GM23338 (cell line): ENCODE results near the gene PFKFB3. TPM values are rescaled to one million over a fixed set of nuclear protein-coding genes. Genes with fewer than 3 reads are reported as not detected.

ENCODE experiments used
- ATAC-seq: fragments of 200-7000 bp; cut with Tn5 transposase; 3 replicates; pipeline ENCODE4 v1.9.1; 2020
- DNase-seq: peaks from one replicate; pipeline ENCODE4 v3.0.0-alpha.2; 2015; ENCODE audit warnings: low spot score
- H2AFZ ChIP-seq: fragments of 200-600 bp; sonication (generic); 2 replicates; pipeline ENCODE4 v1.8.0; 2016; ENCODE audit warnings: antibody characterized with exemption, mild to moderate bottlenecking, moderate library complexity
- H3F3A ChIP-seq: fragments of 200-600 bp; sonication (generic); replicated peaks from 2 replicates; pipeline ENCODE4 v1.8.0; 2017; ENCODE audit warnings: antibody characterized with exemption, mixed run types, low read depth
- H3K27ac ChIP-seq: fragments of 200-600 bp; sonication (generic); 2 replicates; pipeline ENCODE4 v1.6.1; 2016; ENCODE audit warnings: low read depth
- H3K27me3 ChIP-seq: fragments of 200-600 bp; sonication (generic); 2 replicates; pipeline ENCODE4 v1.8.0; 2016; ENCODE audit warnings: mild to moderate bottlenecking, mixed run types, moderate library complexity; ENCODE audit not compliant: insufficient read depth
- H3K36me3 ChIP-seq: fragments of 200-600 bp; sonication (generic); 2 replicates; pipeline ENCODE4 v1.8.0; 2016; ENCODE audit warnings: mild to moderate bottlenecking; ENCODE audit not compliant: insufficient read depth
- H3K4me1 ChIP-seq: fragments of 200-600 bp; sonication (generic); 2 replicates; pipeline ENCODE4 v1.8.0; 2016; ENCODE audit warnings: mild to moderate bottlenecking, moderate library complexity; ENCODE audit not compliant: insufficient read depth
- H3K4me2 ChIP-seq: fragments of 200-600 bp; sonication (generic); 2 replicates; pipeline ENCODE4 v1.7.1; 2017; ENCODE audit warnings: mixed run types
- H3K4me3 ChIP-seq: fragments of 200-600 bp; sonication (generic); 2 replicates; pipeline ENCODE4 v1.6.1; 2016; ENCODE audit warnings: mixed run types
- H3K79me2 ChIP-seq: fragments of 200-600 bp; sonication (generic); replicated peaks from 2 replicates; pipeline ENCODE4 v1.8.0; 2017; ENCODE audit warnings: mild to moderate bottlenecking; ENCODE audit not compliant: insufficient read depth
- H3K9me2 ChIP-seq: fragments of 200-600 bp; sonication (generic); 2 replicates; pipeline ENCODE4 v1.8.0; 2017; ENCODE audit not compliant: insufficient read depth
- H4K20me1 ChIP-seq: fragments of 200-600 bp; sonication (generic); replicated peaks from 2 replicates; pipeline ENCODE4 v1.8.0; 2017; ENCODE audit warnings: mild to moderate bottlenecking; ENCODE audit not compliant: insufficient read depth
- H3K27ac Mint-ChIP-seq: 2 replicates; pipeline ENCODE4 v1.8.0; 2020; ENCODE audit warnings: inconsistent platforms, mild to moderate bottlenecking, moderate library complexity, mixed read lengths
- H3K27me3 Mint-ChIP-seq: 3 replicates; pipeline ENCODE4 v1.8.0; 2022; ENCODE audit warnings: low read depth, mild to moderate bottlenecking, moderate library complexity, mixed read lengths, inconsistent platforms; ENCODE audit not compliant: insufficient read depth, poor library complexity
- H3K36me3 Mint-ChIP-seq: 3 replicates; pipeline ENCODE4 v1.8.0; 2021; ENCODE audit warnings: low read depth, mild to moderate bottlenecking, inconsistent platforms, moderate library complexity, mixed read lengths
- H3K4me1 Mint-ChIP-seq: 3 replicates; pipeline ENCODE4 v1.8.0; 2020; ENCODE audit warnings: mild to moderate bottlenecking, inconsistent platforms, mixed read lengths
- H3K4me3 Mint-ChIP-seq: 3 replicates; pipeline ENCODE4 v1.8.0; 2021; ENCODE audit warnings: moderate library complexity, mild to moderate bottlenecking, inconsistent platforms, mixed read lengths
- H3K9me3 Mint-ChIP-seq: 3 replicates; pipeline ENCODE4 v1.8.0; 2020; ENCODE audit warnings: moderate library complexity, mild to moderate bottlenecking, inconsistent platforms, mixed read lengths
- CREB1 ChIP-seq: fragments of 250-450 bp; sonication (Bioruptor Pico); IDR thresholded peaks from 2 replicates; pipeline ENCODE4 v1.5.0; 2020; ENCODE audit warnings: low read depth, mild to moderate bottlenecking, moderate library complexity
- POLR2AphosphoS5 ChIP-seq: IDR thresholded peaks from 2 replicates; pipeline ENCODE4 v1.6.1; 2016; ENCODE audit warnings: antibody characterized with exemption, low read depth
- ZNF331 ChIP-seq: fragments of 250-450 bp; sonication (Bioruptor Pico); IDR thresholded peaks from 2 replicates; pipeline ENCODE4 v1.5.0; 2020; ENCODE audit warnings: low read depth, mild to moderate bottlenecking, moderate library complexity
- polyA plus RNA-seq: library from polyadenylated mRNA; unstranded; fragments of >200 nt; fragmentation: Nextera tagmentation; extraction: Ambion mirVana; gene quantifications from 2 replicates; pipeline ENCODE4 v1.2.1, GENCODE V29; 2016
- total RNA-seq: library from RNA; depleted of rRNA; stranded (reverse); fragments of >200 nt; shearing (Covaris generic); gene quantifications from 2 replicates; pipeline ENCODE4 v1.2.3, GENCODE V29; 2014
- TF ChIP-seq, protein P1 (sequence below): fragments of 250-450 bp; sonication (Bioruptor Pico); IDR thresholded peaks from 2 replicates; pipeline ENCODE4 v1.5.0; 2020; ENCODE audit warnings: mild to moderate bottlenecking, moderate library complexity
- TF ChIP-seq, protein P2 (sequence below), 2 experiments: fragments of 200-600 bp in 1 of 2; sonication (generic) in 1 of 2; conservative IDR thresholded peaks; 2 replicates each; pipeline versions ENCODE4 v1.5.1 to v1.6.1; 2016 to 2017; ENCODE audit warnings: antibody characterized with exemption in 2 of 2, low read depth in 2 of 2, mild to moderate bottlenecking in 2 of 2, moderate library complexity in 1 of 2

Gene PFKFB3
- total and polyA plus RNA-seq, 2 experiments from 2014 or later: 9.5 to 26.8 TPM

DNA sequence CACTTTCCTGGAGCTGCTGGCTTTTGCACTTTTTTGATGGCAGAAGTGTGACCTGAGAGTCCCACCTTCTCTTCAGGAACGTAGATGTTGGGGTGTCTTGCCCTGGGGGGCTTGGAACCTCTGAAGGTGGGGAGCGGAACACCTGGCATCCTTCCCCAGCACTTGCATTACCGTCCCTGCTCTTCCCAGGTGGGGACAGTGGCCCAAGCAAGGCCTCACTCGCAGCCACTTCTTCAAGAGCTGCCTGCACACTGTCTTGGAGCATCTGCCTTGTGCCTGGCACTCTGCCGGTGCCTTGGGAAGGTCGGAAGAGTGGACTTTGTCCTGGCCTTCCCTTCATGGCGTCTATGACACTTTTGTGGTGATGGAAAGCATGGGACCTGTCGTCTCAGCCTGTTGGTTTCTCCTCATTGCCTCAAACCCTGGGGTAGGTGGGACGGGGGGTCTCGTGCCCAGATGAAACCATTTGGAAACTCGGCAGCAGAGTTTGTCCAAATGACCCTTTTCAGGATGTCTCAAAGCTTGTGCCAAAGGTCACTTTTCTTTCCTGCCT lies 31.1 kb downstream of the PFKFB3 start:
- Mint-ChIP-seq H3K4me1 (no peaks in the 10 kb centered on the region), H3K27me3 (peaks cover 23% of the 10 kb centered on the region), H3K36me3 (peaks cover 44% of the 10 kb centered on the region), H3K27ac (no peak overlapping the region), H3K9me3 (peaks cover 2% of the 10 kb centered on the region; the same call in 1 of the 3 replicates), H3K4me3 (no peak overlapping the region)
- no peak overlapping the region for H3K27ac ChIP-seq
- no peaks in the 10 kb centered on the region for H4K20me1 ChIP-seq
- H3K4me3 ChIP-seq: no peak overlapping the region
- no peak overlapping the region for H3K4me2 ChIP-seq
- no peak overlapping the region for H2AFZ ChIP-seq
- no peaks in the 10 kb centered on the region for H3K4me1 ChIP-seq
- no peaks in the 10 kb centered on the region for H3F3A ChIP-seq
- H3K27me3 ChIP-seq: no peaks in the 10 kb centered on the region
- H3K9me2 ChIP-seq: no peaks in the 10 kb centered on the region
- 0 out of 2 replicates have a peak, but pooled peaks cover 4% of the 10 kb centered on the region for H3K36me3 ChIP-seq
- no peaks in the 10 kb centered on the region for H3K79me2 ChIP-seq
- TF ChIP-seq POLR2AphosphoS5 (no peak), ZNF331 (CRISPR knock-in tag) (no peak), CREB1 (no peak)
- TF ChIP-seq, protein P1, sequence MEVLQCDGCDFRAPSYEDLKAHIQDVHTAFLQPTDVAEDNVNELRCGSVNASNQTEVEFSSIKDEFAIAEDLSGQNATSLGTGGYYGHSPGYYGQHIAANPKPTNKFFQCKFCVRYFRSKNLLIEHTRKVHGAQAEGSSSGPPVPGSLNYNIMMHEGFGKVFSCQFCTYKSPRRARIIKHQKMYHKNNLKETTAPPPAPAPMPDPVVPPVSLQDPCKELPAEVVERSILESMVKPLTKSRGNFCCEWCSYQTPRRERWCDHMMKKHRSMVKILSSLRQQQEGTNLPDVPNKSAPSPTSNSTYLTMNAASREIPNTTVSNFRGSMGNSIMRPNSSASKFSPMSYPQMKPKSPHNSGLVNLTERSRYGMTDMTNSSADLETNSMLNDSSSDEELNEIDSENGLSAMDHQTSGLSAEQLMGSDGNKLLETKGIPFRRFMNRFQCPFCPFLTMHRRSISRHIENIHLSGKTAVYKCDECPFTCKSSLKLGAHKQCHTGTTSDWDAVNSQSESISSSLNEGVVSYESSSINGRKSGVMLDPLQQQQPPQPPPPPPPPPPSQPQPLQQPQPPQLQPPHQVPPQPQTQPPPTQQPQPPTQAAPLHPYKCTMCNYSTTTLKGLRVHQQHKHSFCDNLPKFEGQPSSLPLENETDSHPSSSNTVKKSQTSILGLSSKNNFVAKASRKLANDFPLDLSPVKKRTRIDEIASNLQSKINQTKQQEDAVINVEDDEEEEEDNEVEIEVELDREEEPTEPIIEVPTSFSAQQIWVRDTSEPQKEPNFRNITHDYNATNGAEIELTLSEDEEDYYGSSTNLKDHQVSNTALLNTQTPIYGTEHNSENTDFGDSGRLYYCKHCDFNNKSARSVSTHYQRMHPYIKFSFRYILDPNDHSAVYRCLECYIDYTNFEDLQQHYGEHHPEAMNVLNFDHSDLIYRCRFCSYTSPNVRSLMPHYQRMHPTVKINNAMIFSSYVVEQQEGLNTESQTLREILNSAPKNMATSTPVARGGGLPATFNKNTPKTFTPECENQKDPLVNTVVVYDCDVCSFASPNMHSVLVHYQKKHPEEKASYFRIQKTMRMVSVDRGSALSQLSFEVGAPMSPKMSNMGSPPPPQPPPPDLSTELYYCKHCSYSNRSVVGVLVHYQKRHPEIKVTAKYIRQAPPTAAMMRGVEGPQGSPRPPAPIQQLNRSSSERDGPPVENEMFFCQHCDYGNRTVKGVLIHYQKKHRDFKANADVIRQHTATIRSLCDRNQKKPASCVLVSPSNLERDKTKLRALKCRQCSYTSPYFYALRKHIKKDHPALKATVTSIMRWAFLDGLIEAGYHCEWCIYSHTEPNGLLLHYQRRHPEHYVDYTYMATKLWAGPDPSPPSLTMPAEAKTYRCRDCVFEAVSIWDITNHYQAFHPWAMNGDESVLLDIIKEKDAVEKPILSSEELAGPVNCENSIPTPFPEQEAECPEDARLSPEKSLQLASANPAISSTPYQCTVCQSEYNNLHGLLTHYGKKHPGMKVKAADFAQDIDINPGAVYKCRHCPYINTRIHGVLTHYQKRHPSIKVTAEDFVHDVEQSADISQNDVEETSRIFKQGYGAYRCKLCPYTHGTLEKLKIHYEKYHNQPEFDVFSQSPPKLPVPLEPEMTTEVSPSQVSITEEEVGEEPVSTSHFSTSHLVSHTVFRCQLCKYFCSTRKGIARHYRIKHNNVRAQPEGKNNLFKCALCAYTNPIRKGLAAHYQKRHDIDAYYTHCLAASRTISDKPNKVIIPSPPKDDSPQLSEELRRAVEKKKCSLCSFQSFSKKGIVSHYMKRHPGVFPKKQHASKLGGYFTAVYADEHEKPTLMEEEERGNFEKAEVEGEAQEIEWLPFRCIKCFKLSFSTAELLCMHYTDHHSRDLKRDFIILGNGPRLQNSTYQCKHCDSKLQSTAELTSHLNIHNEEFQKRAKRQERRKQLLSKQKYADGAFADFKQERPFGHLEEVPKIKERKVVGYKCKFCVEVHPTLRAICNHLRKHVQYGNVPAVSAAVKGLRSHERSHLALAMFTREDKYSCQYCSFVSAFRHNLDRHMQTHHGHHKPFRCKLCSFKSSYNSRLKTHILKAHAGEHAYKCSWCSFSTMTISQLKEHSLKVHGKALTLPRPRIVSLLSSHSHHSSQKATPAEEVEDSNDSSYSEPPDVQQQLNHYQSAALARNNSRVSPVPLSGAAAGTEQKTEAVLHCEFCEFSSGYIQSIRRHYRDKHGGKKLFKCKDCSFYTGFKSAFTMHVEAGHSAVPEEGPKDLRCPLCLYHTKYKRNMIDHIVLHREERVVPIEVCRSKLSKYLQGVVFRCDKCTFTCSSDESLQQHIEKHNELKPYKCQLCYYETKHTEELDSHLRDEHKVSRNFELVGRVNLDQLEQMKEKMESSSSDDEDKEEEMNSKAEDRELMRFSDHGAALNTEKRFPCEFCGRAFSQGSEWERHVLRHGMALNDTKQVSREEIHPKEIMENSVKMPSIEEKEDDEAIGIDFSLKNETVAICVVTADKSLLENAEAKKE (CRISPR knock-in tag): no peak
- DNase-seq: no peak
- ATAC-seq: no peak

DNA sequence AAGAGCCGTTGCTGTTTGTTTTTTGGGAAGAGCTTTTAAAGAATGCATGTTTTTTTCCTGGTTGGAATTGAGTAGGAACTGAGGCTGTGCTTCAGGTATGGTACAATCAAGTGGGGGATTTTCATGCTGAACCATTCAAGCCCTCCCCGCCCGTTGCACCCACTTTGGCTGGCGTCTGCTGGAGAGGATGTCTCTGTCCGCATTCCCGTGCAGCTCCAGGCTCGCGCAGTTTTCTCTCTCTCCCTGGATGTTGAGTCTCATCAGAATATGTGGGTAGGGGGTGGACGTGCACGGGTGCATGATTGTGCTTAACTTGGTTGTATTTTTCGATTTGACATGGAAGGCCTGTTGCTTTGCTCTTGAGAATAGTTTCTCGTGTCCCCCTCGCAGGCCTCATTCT lies 31.6 kb downstream of the PFKFB3 start:
- no peak overlapping the region for H2AFZ ChIP-seq
- Mint-ChIP-seq H3K4me3 (no peak overlapping the region), H3K27me3 (peaks cover 20% of the 10 kb centered on the region), H3K4me1 (no peaks in the 10 kb centered on the region), H3K36me3 (peaks cover 45% of the 10 kb centered on the region), H3K9me3 (peaks cover 5% of the 10 kb centered on the region; the same call in 1 of the 3 replicates), H3K27ac (no peak overlapping the region; the same call in 1 of the 2 replicates)
- no peaks in the 10 kb centered on the region for H3F3A ChIP-seq
- H3K27me3 ChIP-seq: no peaks in the 10 kb centered on the region
- H3K4me3 ChIP-seq: no peak overlapping the region
- ATAC-seq (no peak), DNase-seq (no peak)
- no peaks in the 10 kb centered on the region for H3K9me2 ChIP-seq
- H3K4me1 ChIP-seq: no peaks in the 10 kb centered on the region
- no peak overlapping the region for H3K4me2 ChIP-seq
- H3K36me3 ChIP-seq: 0 out of 2 replicates have a peak, but pooled peaks cover 4% of the 10 kb centered on the region
- H3K27ac ChIP-seq: no peak overlapping the region
- H4K20me1 ChIP-seq: no peaks in the 10 kb centered on the region
- H3K79me2 ChIP-seq: no peaks in the 10 kb centered on the region
- TF ChIP-seq, protein P2, sequence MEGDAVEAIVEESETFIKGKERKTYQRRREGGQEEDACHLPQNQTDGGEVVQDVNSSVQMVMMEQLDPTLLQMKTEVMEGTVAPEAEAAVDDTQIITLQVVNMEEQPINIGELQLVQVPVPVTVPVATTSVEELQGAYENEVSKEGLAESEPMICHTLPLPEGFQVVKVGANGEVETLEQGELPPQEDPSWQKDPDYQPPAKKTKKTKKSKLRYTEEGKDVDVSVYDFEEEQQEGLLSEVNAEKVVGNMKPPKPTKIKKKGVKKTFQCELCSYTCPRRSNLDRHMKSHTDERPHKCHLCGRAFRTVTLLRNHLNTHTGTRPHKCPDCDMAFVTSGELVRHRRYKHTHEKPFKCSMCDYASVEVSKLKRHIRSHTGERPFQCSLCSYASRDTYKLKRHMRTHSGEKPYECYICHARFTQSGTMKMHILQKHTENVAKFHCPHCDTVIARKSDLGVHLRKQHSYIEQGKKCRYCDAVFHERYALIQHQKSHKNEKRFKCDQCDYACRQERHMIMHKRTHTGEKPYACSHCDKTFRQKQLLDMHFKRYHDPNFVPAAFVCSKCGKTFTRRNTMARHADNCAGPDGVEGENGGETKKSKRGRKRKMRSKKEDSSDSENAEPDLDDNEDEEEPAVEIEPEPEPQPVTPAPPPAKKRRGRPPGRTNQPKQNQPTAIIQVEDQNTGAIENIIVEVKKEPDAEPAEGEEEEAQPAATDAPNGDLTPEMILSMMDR (conservative IDR thresholded peaks at IDR 0.05; ENCODE audit: low read depth in 2 of 2): no peak
